Middle frontal gyrus (tissue), 1 donor: ENCODE data around the gene PNMA1.
A peak's percentile ranks its signal among the peaks of the same experiment; 100 is the strongest.

Experiments
- DNase-seq: peaks from one replicate; pipeline ENCODE4 v3.0.0-alpha.2; 2015; ENCODE audit warnings: low spot score; ENCODE audit errors: extremely low spot score

The PNMA1 gene

GRCh38 chr14:73713803-73714655 is at the start of gene PNMA1:
TSS of gene PNMA1 (minus strand) at chr14:73714384. CDS start at chr14:73713639, 745 bp downstream.
- DNase-seq = peak; percentile 83

DNA sequence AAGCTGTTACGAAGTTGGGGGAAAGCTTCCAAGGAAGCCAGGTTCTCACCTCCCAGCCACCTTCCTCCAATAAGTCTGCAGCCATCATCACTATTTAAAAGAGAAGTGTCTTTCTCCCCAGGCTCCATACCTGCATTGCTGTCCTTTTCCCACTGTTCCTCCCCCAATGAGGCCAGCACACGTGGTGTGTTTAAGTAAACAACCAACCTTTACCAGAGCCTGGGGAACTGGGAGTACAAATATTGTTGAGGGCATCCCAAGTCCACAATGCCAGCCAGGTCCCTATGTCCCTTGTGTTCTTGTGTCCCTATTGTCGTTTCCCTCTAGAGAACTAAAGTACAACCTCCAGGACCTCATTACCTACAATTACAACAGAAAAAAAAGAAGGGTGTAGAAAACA is 49.2 kb upstream of the PNMA1 start:
- no peak for DNase-seq

DNA sequence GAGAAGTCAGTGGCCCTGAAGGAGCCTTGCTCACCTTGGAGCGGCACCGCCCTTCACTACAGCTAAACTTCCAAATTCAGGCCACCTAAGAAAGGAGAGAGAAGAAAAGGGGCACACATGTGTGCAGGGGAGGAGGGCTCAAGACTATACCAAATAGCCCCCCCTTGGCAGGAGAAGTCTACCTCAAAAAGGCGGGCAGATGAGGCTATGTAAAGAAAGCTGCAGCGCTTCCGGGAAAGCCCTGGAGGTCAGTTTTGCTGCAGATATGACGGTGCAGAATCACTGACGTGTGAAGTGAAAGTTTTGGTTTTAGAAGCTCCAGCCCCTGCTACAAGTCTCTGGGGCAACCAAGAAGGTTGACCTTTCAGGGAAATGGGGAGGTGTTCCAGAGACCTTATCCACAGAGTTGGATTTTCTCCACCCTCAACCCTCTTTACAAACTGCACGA is 48.2 kb upstream of the PNMA1 start:
- DNase-seq = no peak

GRCh38 chr14:73761618-73762355 is 47.6 kb upstream of the PNMA1 start:
- DNase-seq = no peak

- DNase-seq = no peak
These were observed 46.7 kb upstream of the PNMA1 start for GRCh38 chr14:73760598-73761586.

- DNase-seq = peak; percentile 80
These were observed 45.8 kb upstream of the PNMA1 start for GRCh38 chr14:73759714-73760597.

DNA sequence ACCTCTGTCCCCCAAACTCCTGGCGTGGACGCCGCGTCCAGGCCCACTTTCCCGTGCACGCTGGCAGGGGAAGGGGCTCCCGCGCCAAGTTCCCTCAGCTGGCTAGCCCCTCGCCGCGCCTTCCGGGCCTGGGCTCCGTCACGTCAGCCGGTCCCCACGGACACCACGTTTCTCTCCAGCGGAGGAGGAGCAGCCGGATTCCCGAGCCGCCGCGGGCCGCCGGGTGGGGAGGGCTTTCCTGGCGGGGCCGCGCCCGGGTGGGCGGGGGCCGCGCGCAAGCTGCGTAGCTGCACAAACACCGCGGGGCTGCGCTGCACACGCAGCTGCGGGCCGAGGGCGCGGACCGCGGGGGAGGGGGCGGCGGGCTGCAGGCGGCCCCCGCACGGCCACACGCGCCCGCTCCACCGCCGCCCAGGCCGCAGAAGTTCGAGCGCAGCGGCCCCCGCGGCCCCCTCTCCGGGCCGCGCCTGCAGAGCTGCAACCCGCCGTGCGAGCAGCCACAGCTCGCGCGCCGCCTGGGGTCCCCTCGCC is 45.1 kb upstream of the PNMA1 start:
- DNase-seq = peak; percentile 45

DNA sequence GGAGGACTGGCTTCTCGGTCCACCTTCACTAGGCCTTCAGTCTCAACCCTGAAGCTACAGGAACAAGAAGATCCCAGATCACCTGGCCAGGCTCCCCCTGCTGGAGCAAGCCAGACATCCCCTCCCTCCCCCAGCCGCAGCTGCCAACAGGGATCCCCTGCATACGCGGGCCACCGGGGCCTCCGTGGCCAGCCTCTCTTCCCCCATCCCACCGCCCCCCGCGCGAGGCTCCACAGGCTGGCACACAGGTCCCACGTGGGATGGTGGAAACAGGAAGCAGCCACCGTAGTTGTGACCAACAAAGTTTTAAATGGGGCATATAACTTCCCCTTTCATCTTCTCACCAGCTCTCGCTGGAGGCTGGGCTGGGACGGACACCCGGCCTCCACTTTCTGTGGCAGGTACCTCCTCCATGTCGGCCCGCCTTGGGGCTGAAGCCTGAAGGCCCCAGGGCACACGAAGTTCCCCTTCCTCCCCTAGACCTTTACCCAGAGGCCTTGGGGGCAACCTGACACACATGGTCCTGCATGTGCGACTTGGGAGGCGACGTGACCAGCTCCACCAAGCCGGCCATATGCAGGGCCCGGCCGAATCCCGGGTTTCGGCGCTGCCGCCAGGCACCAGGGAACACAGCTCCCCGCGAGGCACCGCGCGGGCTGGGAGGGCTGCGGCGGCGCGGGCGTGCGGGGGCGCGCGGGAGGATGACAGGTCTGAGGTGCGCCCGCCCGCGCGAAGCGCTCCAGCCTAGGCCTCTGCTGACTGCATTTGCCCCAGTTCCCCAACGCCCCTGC is 44.4 kb upstream of the PNMA1 start:
- no peak for DNase-seq

- no peak for DNase-seq
These were observed 43.8 kb upstream of the PNMA1 start for GRCh38 chr14:73757876-73758391.

GRCh38 chr14:73757381-73757780 is 43.2 kb upstream of the PNMA1 start:
- DNase-seq = no peak

DNA sequence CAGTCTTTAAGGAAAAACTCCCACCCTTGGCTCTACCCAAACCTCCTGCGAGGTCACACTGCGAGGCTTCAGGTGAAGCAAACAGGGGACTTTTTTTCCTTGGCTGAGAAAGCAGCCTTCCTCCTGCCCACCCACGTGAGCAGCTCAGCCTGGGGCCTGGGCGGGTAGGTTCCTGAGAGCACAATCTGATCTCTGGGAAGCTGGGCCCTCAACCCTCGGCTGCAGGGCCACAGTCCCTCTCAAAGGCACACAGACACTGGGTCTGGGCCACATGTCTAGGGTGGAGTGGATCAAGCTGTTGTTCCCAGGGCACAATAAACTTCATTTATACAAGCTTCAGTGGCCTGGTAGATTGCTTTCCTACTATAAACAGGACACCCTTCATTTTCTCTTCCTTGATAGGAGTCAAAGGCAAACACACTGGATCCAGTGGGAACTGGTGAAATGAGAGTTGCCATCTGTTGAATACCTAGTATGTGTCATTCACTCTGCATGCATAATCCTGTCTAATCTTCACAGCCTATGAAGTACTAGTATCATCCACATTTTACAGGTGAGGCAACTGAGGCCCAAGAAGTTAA is 41.3 kb upstream of the PNMA1 start:
- no peak for DNase-seq

DNA sequence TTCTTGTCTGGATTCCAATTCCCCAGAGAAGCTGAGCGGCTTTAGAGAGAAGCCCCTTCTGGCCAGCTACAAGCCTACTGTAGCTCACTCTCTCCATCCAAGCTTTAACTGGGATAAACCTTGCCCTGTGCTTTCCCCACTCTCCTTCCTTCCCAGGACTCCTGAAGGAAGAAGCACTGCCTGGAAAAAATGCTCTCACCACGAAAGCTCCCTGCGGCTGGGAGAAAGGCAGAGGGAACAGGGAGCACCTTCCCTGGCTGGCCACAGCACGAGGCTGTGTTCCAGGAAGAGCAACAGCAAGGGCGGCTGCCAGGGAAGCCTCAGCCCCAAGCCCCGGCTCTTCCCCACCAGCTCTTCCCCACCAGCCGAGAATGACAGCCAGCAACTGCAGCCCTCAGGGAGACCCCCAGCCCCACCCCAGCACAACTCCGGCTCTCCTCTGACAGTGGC is 40.8 kb upstream of the PNMA1 start:
- DNase-seq = no peak

DNA sequence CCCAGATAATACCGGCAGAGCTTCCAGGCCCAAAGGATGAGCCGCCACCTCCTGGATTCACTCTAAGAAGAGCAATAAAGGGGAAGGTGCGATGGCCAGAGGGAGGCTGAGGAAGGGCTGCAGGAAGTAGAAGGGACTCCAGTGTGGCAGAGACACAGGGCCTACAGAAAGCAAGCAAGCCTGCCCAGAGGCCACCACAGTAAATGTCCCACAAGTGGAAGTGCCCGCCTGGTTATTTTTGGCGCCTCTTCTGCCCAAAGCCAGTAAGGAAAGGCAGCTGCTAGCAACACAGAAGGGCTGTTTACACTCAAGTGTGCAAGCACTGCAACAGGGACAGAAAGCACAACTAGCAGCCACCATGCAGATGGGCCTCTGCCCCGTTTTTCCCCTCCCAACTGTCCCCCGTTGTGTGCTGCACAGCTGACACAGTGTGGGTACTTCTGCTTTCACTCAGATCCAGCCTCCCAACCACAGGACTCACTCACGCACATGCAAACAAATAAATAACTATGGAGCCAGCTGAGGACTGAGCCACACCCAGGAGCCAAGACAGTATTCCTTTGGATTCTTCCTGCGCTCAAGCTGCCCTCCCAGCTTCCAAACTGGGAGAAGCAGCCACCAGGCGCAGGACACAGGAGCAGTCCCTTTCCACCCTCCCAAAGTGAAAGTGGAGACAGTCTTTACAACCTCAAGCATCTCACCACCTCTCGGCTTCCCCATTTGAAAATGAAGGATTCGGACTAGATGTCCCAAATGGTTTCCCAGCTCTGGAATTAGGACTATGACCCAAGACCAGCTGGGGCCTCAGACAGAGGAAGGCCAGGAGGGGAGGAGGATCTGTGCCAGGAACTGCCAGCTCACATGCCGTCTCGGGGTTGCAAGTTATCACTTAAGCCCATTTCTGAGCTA is 40.0 kb upstream of the PNMA1 start:
- no peak for DNase-seq

DNA sequence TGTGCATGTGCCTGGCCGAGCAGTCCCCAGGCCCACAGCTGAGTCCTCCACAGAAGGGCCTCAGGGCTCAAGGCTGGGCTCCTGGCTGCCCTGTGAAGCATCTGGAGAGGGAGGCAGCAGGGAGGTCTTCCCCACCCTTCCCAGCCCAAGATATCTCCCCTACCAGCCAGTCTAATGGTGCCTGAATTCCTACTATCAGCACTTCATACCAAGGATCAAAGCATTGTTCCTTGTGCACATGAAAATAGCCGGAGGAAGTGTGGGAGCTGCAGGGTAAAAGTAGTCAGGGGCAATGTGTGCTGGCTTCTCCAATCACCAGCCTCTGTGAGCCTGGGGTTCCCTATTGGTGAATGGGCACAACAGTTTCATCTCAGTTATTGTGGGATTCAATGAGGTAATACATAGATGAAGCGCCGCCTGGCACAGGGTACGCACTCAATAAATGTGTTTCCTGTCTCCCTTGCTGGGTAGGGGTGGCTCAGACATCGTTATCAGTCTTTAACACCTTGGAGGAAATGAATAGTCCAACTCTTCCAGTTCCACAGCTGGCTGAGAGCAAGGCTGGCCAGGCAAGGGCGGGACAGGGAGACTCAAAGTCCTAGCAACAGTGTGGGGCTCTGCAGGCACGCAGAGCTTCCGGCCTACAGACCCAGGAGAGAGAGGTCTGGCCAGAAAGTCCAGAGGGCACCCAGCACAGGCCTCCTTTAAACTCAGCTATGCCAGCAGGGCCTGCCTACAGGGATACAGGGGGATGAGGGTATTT is 39.1 kb upstream of the PNMA1 start:
- DNase-seq = no peak

DNA sequence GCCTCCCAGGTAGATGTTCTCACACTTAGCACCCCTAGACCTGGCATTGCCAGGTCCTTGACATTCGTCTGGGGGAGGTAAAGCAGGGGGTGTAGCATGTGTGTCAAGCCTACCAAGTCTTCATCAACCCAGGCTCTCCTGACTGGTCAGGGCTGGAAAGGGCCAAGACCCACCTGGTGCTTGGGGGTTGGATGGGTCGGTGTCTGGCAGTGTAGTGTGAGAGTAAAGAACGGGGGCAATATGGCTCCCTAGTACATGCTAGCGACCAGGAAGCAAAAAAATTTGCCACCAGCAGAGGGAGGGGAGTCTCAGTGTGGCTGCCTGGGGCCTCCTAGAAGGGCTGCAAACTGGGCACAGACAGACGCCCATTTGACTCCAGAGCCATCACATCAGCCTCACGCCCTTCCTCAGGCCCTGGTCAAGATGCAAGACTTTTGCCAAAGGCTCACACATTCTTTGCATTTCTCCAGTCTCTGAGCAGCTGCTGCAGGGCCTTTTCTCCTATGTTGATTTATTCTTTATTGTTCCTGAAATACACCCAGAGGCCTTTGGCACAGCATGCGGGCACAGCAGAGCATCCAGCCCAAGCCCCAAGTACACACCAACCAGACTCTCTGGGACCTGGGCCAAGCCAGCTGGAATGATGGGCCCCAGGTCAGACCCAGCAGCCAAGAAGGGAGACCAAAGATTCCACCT is 38.3 kb upstream of the PNMA1 start:
- no peak for DNase-seq

DNA sequence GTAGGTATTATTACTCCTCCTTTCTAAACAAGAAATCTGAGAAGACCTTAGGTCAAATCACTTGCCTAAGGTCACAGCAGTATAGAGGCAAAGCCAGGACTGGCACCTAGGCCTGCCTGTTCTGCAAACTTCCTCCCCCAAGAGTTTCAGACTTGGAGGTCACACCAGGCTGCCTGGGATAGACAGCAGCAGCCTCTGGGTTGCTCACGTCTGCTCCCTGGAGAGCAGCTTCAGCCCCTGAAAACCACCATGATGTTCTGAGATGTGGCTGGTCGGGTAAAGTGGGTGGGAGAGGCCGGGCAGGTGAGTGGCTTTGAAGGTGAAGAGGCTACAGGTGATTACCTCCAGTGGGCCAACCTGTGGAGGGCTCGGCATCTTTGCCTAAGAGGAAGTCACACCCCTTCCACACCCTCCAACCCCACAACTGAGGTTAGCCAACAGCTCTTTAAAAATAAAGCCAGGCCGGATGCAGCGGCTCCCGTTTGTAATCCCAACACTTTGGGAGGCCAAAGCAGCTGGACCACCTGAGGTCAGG is 37.0 kb upstream of the PNMA1 start:
- DNase-seq = no peak
